K562 (cell line): ENCODE results near the gene SPNS1. TPM values are rescaled to one million over a fixed set of nuclear protein-coding genes. Genes with fewer than 3 reads are reported as not detected.

Experiments
- CBFB ChIP-seq: sonication (generic); formaldehyde crosslinking; IDR thresholded peaks from 2 replicates; pipeline ENCODE4 v1.4.0; 2020; ENCODE audit warnings: mild to moderate bottlenecking, missing genetic modification reagents
- CHD4 ChIP-seq: fragments of 200-600 bp; sonication (generic); IDR thresholded peaks from 3 replicates; pipeline ENCODE4 v1.6.1; 2012; ENCODE audit warnings: low read depth, mild to moderate bottlenecking, mixed read lengths, low read length, inconsistent platforms; ENCODE audit not compliant: insufficient read depth, insufficient replicate concordance, poor library complexity, severe bottlenecking
- CREB1 ChIP-seq, 2 experiments: sonication (generic) in 1 of 2; formaldehyde crosslinking in 1 of 2; IDR thresholded peaks; 2 replicates each; pipeline versions ENCODE4 v1.6.1 to v1.8.0; 2012 to 2022; ENCODE audit warnings: inconsistent platforms in 1 of 2, mild to moderate bottlenecking in 1 of 2, missing genetic modification reagents in 1 of 2, moderate library complexity in 1 of 2
- FOXK2 ChIP-seq, 2 experiments: fragments of 450-650 bp; IDR thresholded peaks in 1 of 2; conservative IDR thresholded peaks in 1 of 2; 2 replicates each; pipeline ENCODE4 v1.6.1; 2016; ENCODE audit warnings: low read depth in 2 of 2, mild to moderate bottlenecking in 1 of 2
- HIVEP1 ChIP-seq: fragments of 250-450 bp; sonication (Bioruptor Pico); IDR thresholded peaks from 2 replicates; pipeline ENCODE4 v1.4.0; 2020; ENCODE audit warnings: mild to moderate bottlenecking
- MIER1 ChIP-seq: fragments of 450-650 bp; IDR thresholded peaks from 2 replicates; pipeline ENCODE4 v1.6.1; 2016; ENCODE audit warnings: antibody characterized with exemption, mild to moderate bottlenecking, low read depth
- NCOA1 ChIP-seq: fragments of 450-650 bp; IDR thresholded peaks from 2 replicates; pipeline ENCODE4 v1.6.1; 2016; ENCODE audit warnings: low read depth
- NR1H2 ChIP-seq: sonication (generic); formaldehyde crosslinking; IDR thresholded peaks from 2 replicates; pipeline ENCODE4 v1.4.0; 2020; ENCODE audit warnings: mild to moderate bottlenecking, missing genetic modification reagents
- NR2C2 ChIP-seq, 2 experiments: fragments of 200-800 bp in 1 of 2; sonication (Bioruptor generic) in 1 of 2; sonication (generic) in 1 of 2; formaldehyde crosslinking in 1 of 2; IDR thresholded peaks; 2 replicates each; pipeline versions ENCODE4 v1.6.1 to v1.8.0; 2016 to 2022; ENCODE audit warnings: mild to moderate bottlenecking in 1 of 2, missing compliant biosample characterization in 1 of 2, missing genetic modification characterization in 1 of 2, missing genetic modification reagents in 1 of 2
- PCBP2 ChIP-seq: fragments of 200-400 bp; formaldehyde crosslinking; IDR thresholded peaks from 2 replicates; pipeline ENCODE4 v1.6.1; 2018; ENCODE audit warnings: low read length, low read depth, mild to moderate bottlenecking, moderate library complexity; ENCODE audit not compliant: poor library complexity, severe bottlenecking
- POLR2G ChIP-seq: fragments of 200-400 bp; formaldehyde crosslinking; IDR thresholded peaks from 2 replicates; pipeline ENCODE4 v1.6.1; 2017; ENCODE audit warnings: low read depth, mild to moderate bottlenecking, antibody characterized with exemption, low read length, moderate library complexity
- POLR3A ChIP-seq: IDR thresholded peaks from 2 replicates; pipeline ENCODE4 v1.6.1; 2011; ENCODE audit warnings: borderline replicate concordance, mild to moderate bottlenecking, moderate library complexity; ENCODE audit not compliant: insufficient read length, insufficient read depth; ENCODE audit errors: extremely low read depth
- POU5F1 ChIP-seq: fragments of 150-350 bp; IDR thresholded peaks from 2 replicates; pipeline ENCODE4 v1.6.1; 2014; ENCODE audit warnings: borderline replicate concordance, low read length, low read depth, mild to moderate bottlenecking; ENCODE audit not compliant: partially characterized antibody
- SIN3B ChIP-seq: fragments of 450-650 bp; IDR thresholded peaks from 2 replicates; pipeline ENCODE4 v1.6.1; 2017; ENCODE audit warnings: low read depth, mild to moderate bottlenecking, moderate library complexity
- TARDBP ChIP-seq: fragments of 450-650 bp; IDR thresholded peaks from 2 replicates; pipeline ENCODE4 v1.6.1; 2016
- ZNF12 ChIP-seq: sonication (generic); formaldehyde crosslinking; IDR thresholded peaks from 2 replicates; pipeline ENCODE4 v1.4.0; 2020; ENCODE audit warnings: mild to moderate bottlenecking, missing genetic modification reagents
- ZNF551 ChIP-seq: fragments of 250-450 bp; sonication (Bioruptor Pico); IDR thresholded peaks from 2 replicates; pipeline ENCODE4 v1.5.0; 2021; ENCODE audit warnings: mild to moderate bottlenecking, moderate library complexity
- ZNF75A ChIP-seq: fragments of 450-650 bp; formaldehyde crosslinking; IDR thresholded peaks from 2 replicates; pipeline ENCODE4 v1.4.0; 2020; ENCODE audit warnings: mild to moderate bottlenecking
- polyA plus RNA-seq, 8 experiments: library from polyadenylated mRNA; depleted of rRNA in 4 of 8; stranded (reverse) in 5 of 8; unstranded in 3 of 8; fragments of >200 nt; fragmentation: Nextera tagmentation in 2 of 8; fragmentation: Illumina TruSeq in 1 of 8; extraction: Ambion mirVana in 2 of 8; extraction: Trizol in 1 of 8; gene quantifications; 2 replicates each; pipeline versions ENCODE4 v1.2.1 to v1.2.3, GENCODE V29; 2011 to 2014; ENCODE audit warnings: inconsistent platforms in 1 of 8, missing spikeins in 1 of 8
- total RNA-seq, 7 experiments: library from RNA; depleted of rRNA in 6 of 7; stranded (reverse); fragments of >200 nt in 6 of 7; fragmentation: Illumina TruSeq in 2 of 7; extraction: Trizol in 2 of 7; gene quantifications; 2 replicates each; pipeline versions ENCODE4 v1.2.1 to v1.2.3, GENCODE V29; 2011 to 2021; ENCODE audit warnings: low replicate concordance in 1 of 7
- TF ChIP-seq, protein P1 (sequence below): sonication (generic); formaldehyde crosslinking; IDR thresholded peaks from 2 replicates; pipeline ENCODE4 v1.8.1; 2023; ENCODE audit warnings: mild to moderate bottlenecking, missing genetic modification reagents
- TF ChIP-seq, protein P2 (sequence below): fragments of 250-450 bp; sonication (Bioruptor Pico); IDR thresholded peaks from 2 replicates; pipeline ENCODE4 v1.8.0; 2022; ENCODE audit warnings: moderate library complexity, mild to moderate bottlenecking, inconsistent platforms
- TF ChIP-seq, protein P3 (sequence below): fragments of 450-650 bp; IDR thresholded peaks from 2 replicates; pipeline ENCODE4 v1.6.1; 2016; ENCODE audit warnings: borderline replicate concordance

The SPNS1 gene
- total and polyA plus RNA-seq, 9 of the 15 experiments (the other 6 are each of a cell fraction or from before 2014, with no cell fraction given): 0.58 to 64.9 (median 13.7) TPM

DNA sequence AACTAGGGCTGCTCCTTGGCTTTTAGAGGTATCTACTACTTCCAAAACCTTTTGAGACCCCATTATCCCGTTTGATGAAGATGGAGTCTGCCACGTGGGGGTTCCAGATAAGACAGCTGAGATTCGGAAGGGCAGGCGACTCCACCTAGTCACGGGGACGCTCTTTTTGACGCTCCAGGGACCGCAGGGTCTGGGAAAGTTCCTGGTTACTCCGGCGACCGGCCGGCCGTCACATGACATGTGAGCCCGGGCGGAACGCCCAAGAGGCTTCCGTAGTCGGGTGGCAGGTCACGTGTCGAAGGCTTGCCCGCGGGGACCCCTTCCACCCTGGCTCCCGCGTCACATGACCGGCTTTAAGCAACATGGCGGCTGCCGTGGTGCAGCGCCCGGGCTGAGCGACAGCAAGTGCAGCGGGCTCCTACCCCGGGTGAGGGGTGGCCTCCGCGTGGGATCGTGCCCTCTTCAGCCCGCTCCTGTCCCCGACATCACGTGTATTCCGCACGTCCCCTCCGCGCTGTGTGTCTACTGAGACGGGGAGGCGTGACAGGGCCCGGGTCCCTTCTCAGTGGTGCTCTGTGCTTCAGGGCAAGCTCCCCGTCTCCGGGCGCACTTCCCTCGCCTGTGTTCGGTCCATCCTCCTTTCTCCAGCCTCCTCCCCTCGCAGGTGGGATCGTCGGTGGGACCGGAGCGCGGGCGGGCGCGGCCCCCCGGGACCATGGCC lies at the start of gene SPNS1 (continued):
- TF ChIP-seq CBFB (CRISPR knock-in tag) (peak; percentile 82), ZNF75A (CRISPR knock-in tag) (no peak), SIN3B (peak; percentile 100), NR1H2 (no peak; the same call in 1 of the 2 replicates), NR2C2 (CRISPR knock-in tag; IDR thresholded peaks at IDR 0.05) (peak; percentile 85), NR2C2 (tag; IDR thresholded peaks at IDR 0.05) (peak; percentile 96), CHD4 (no peak), CREB1 (IDR thresholded peaks at IDR 0.05) (peak; percentile 43), CREB1 (CRISPR knock-in tag; IDR thresholded peaks at IDR 0.05) (peak; percentile 48; the same call in 1 of the 2 replicates), MIER1 (no peak), HIVEP1 (CRISPR knock-in tag) (0 out of 2 replicates have a peak, but pooled peaks have one; percentile 7), FOXK2 (conservative IDR thresholded peaks at IDR 0.05 in 1 of 2, IDR thresholded peaks at IDR 0.05 in 1 of 2; ENCODE audit: low read depth in 2 of 2) (peak; percentile 95), POLR3A (no peak), NCOA1 (peak; percentile 17; the same call in 1 of the 2 replicates), POLR2G (peak; percentile 90), POU5F1 (peak; percentile 96), PCBP2 (no peak), ZNF551 (CRISPR knock-in tag) (no peak), ZNF12 (peak; percentile 63; the same call in 1 of the 2 replicates), TARDBP (peak; percentile 77)
- TF ChIP-seq, protein P1, sequence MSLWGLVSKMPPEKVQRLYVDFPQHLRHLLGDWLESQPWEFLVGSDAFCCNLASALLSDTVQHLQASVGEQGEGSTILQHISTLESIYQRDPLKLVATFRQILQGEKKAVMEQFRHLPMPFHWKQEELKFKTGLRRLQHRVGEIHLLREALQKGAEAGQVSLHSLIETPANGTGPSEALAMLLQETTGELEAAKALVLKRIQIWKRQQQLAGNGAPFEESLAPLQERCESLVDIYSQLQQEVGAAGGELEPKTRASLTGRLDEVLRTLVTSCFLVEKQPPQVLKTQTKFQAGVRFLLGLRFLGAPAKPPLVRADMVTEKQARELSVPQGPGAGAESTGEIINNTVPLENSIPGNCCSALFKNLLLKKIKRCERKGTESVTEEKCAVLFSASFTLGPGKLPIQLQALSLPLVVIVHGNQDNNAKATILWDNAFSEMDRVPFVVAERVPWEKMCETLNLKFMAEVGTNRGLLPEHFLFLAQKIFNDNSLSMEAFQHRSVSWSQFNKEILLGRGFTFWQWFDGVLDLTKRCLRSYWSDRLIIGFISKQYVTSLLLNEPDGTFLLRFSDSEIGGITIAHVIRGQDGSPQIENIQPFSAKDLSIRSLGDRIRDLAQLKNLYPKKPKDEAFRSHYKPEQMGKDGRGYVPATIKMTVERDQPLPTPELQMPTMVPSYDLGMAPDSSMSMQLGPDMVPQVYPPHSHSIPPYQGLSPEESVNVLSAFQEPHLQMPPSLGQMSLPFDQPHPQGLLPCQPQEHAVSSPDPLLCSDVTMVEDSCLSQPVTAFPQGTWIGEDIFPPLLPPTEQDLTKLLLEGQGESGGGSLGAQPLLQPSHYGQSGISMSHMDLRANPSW (CRISPR knock-in tag): no peak
- TF ChIP-seq, protein P2, sequence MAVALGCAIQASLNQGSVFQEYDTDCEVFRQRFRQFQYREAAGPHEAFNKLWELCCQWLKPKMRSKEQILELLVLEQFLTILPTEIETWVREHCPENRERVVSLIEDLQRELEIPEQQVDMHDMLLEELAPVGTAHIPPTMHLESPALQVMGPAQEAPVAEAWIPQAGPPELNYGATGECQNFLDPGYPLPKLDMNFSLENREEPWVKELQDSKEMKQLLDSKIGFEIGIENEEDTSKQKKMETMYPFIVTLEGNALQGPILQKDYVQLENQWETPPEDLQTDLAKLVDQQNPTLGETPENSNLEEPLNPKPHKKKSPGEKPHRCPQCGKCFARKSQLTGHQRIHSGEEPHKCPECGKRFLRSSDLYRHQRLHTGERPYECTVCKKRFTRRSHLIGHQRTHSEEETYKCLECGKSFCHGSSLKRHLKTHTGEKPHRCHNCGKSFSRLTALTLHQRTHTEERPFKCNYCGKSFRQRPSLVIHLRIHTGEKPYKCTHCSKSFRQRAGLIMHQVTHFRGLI (CRISPR knock-in tag): 0 out of 2 replicates have a peak, but pooled peaks have one; percentile 29
- TF ChIP-seq, protein P3, sequence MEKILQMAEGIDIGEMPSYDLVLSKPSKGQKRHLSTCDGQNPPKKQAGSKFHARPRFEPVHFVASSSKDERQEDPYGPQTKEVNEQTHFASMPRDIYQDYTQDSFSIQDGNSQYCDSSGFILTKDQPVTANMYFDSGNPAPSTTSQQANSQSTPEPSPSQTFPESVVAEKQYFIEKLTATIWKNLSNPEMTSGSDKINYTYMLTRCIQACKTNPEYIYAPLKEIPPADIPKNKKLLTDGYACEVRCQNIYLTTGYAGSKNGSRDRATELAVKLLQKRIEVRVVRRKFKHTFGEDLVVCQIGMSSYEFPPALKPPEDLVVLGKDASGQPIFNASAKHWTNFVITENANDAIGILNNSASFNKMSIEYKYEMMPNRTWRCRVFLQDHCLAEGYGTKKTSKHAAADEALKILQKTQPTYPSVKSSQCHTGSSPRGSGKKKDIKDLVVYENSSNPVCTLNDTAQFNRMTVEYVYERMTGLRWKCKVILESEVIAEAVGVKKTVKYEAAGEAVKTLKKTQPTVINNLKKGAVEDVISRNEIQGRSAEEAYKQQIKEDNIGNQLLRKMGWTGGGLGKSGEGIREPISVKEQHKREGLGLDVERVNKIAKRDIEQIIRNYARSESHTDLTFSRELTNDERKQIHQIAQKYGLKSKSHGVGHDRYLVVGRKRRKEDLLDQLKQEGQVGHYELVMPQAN: peak; percentile 99
